DND-41 (cell line): ENCODE data around the gene ATP5F1C.

ENCODE experiments used
- ATAC-seq: fragments of 200-7000 bp; cut with Tn5 transposase; 3 replicates; pipeline ENCODE4 v1.9.1; 2021; ENCODE audit warnings: low read depth; ENCODE audit not compliant: insufficient read depth
- DNase-seq: peaks from one replicate; pipeline ENCODE4 v3.0.0-alpha.2; 2020
- H2AFZ ChIP-seq: 2 replicates; pipeline ENCODE4 v1.6.0; 2012; ENCODE audit warnings: low read depth, low read length
- H3K27ac ChIP-seq: 2 replicates; pipeline ENCODE4 v1.5.1; 2012; ENCODE audit warnings: low read length, inconsistent platforms
- H3K27me3 ChIP-seq: fragments of 200-600 bp; sonication (generic); 2 replicates; pipeline ENCODE4 v1.6.0; 2012; ENCODE audit warnings: low read length, mild to moderate bottlenecking, inconsistent platforms; ENCODE audit not compliant: insufficient read depth, poor library complexity
- H3K36me3 ChIP-seq: 2 replicates; pipeline ENCODE4 v1.5.1; 2012; ENCODE audit warnings: low read length, inconsistent platforms; ENCODE audit not compliant: insufficient read depth
- H3K4me1 ChIP-seq: 2 replicates; pipeline ENCODE4 v1.5.1; 2012; ENCODE audit warnings: mild to moderate bottlenecking, low read length; ENCODE audit not compliant: insufficient read depth
- H3K4me2 ChIP-seq: 2 replicates; pipeline ENCODE4 v1.6.0; 2012; ENCODE audit warnings: mild to moderate bottlenecking, moderate library complexity, low read length, inconsistent platforms; ENCODE audit not compliant: insufficient read depth
- H3K4me3 ChIP-seq, 2 experiments: fragments of 200-600 bp in 1 of 2; shearing (Covaris generic) in 1 of 2; 2 replicates each; pipeline ENCODE4 v1.5.1; 2012 to 2016; ENCODE audit warnings: inconsistent platforms in 2 of 2, low read length in 2 of 2, mild to moderate bottlenecking in 2 of 2, low read depth in 1 of 2, moderate library complexity in 1 of 2
- H3K79me2 ChIP-seq: 2 replicates; pipeline ENCODE4 v1.6.0; 2012; ENCODE audit warnings: low read length, inconsistent platforms; ENCODE audit not compliant: insufficient read depth
- H3K9ac ChIP-seq: 2 replicates; pipeline ENCODE4 v1.6.0; 2012; ENCODE audit warnings: low read depth, mild to moderate bottlenecking, inconsistent platforms, low read length, moderate library complexity
- H3K9me3 ChIP-seq: 2 replicates; pipeline ENCODE4 v1.5.1; 2012; ENCODE audit warnings: low read length, moderate library complexity, mild to moderate bottlenecking, inconsistent platforms; ENCODE audit not compliant: insufficient read depth, severe bottlenecking
- H4K20me1 ChIP-seq: 2 replicates; pipeline ENCODE4 v1.6.0; 2012; ENCODE audit warnings: low read length; ENCODE audit not compliant: insufficient read depth
- CTCF ChIP-seq: IDR thresholded peaks from 2 replicates; pipeline ENCODE4 v1.5.1; 2012; ENCODE audit warnings: borderline replicate concordance, low read length, moderate library complexity, mild to moderate bottlenecking; ENCODE audit not compliant: poor library complexity, severe bottlenecking; ENCODE audit errors: extremely low read depth
- EZH2 ChIP-seq: IDR thresholded peaks from 3 replicates; pipeline ENCODE4 v1.6.1; 2012; ENCODE audit warnings: borderline replicate concordance, low read depth, mild to moderate bottlenecking, moderate library complexity, low read length, inconsistent platforms; ENCODE audit not compliant: severe bottlenecking

ATP5F1C gene

GRCh38 chr10:7853226-7853842, 65.4 kb downstream of the ATP5F1C start:
- Histone ChIP-seq H3K36me3 (0 out of 2 replicates have a peak, but pooled peaks cover 2% of the 10 kb centered on the region), H3K9ac (no peak overlapping the region), H3K4me3 (no peak overlapping the region), H3K27me3 (no peaks in the 10 kb centered on the region), H3K9me3 (no peaks in the 10 kb centered on the region), H2AFZ (no peak overlapping the region), H3K4me2 (no peak overlapping the region), H3K79me2 (peaks cover 10% of the 10 kb centered on the region), H3K4me1 (no peaks in the 10 kb centered on the region), H3K27ac (no peak overlapping the region), H4K20me1 (0 out of 2 replicates have a peak, but pooled peaks cover 3% of the 10 kb centered on the region)
- TF ChIP-seq EZH2: no peak
- no peak for TF ChIP-seq CTCF
- DNase-seq (no peak), ATAC-seq (no peak)

- Histone ChIP-seq H3K79me2 (peaks cover 13% of the 10 kb centered on the region; the same call in 1 of the 2 replicates), H2AFZ (no peak overlapping the region), H3K27me3 (no peaks in the 10 kb centered on the region), H3K9me3 (no peaks in the 10 kb centered on the region), H3K4me1 (no peaks in the 10 kb centered on the region), H3K4me2 (no peak overlapping the region), H4K20me1 (0 out of 2 replicates have a peak, but pooled peaks cover 3% of the 10 kb centered on the region), H3K27ac (no peak overlapping the region), H3K4me3 (no peak overlapping the region), H3K9ac (no peak overlapping the region), H3K36me3 (0 out of 2 replicates have a peak, but pooled peaks cover 2% of the 10 kb centered on the region)
- TF ChIP-seq EZH2: no peak
- TF ChIP-seq CTCF: no peak
- ATAC-seq (no peak), DNase-seq (no peak)
Measured at GRCh38 chr10:7853890-7854289, 65.9 kb downstream of the ATP5F1C start.

- H3K4me2 ChIP-seq: no peak overlapping the region
- H3K4me3 ChIP-seq: no peak overlapping the region
- H2AFZ ChIP-seq: no peak overlapping the region
- 0 out of 2 replicates have a peak, but pooled peaks cover 2% of the 10 kb centered on the region for H3K36me3 ChIP-seq
- no peak for DNase-seq
- 0 out of 2 replicates have a peak, but pooled peaks cover 3% of the 10 kb centered on the region for H4K20me1 ChIP-seq
- no peak overlapping the region for H3K27ac ChIP-seq
- H3K79me2 ChIP-seq: peaks cover 16% of the 10 kb centered on the region; the same call in 1 of the 2 replicates
- no peak for TF ChIP-seq CTCF
- TF ChIP-seq EZH2: no peak
- no peaks in the 10 kb centered on the region for H3K4me1 ChIP-seq
- ATAC-seq: no peak
- no peaks in the 10 kb centered on the region for H3K27me3 ChIP-seq
- H3K9ac ChIP-seq: no peak overlapping the region
- H3K9me3 ChIP-seq: peaks cover 5% of the 10 kb centered on the region
Measured at GRCh38 chr10:7855205-7855604, 67.2 kb downstream of the ATP5F1C start.
